H1 (cell line): Measurements from ENCODE around the gene SIPA1L3. TPM values are rescaled to one million over a fixed set of nuclear protein-coding genes. Genes with fewer than 3 reads are reported as not detected.

Experiments
- CHD7 ChIP-seq: fragments of 300-600 bp; sonication (generic); IDR thresholded peaks from 2 replicates; pipeline ENCODE4 v1.7.1; 2012; ENCODE audit warnings: low read length, moderate library complexity, mild to moderate bottlenecking, inconsistent platforms; ENCODE audit not compliant: insufficient replicate concordance
- KDM5A ChIP-seq: fragments of 200-600 bp; IDR thresholded peaks from 2 replicates; pipeline ENCODE4 v1.7.1; 2012; ENCODE audit warnings: mild to moderate bottlenecking, low read length, inconsistent platforms, mixed read lengths
- NANOG ChIP-seq: IDR thresholded peaks from 2 replicates; pipeline ENCODE4 v1.6.1; 2011; ENCODE audit warnings: low read length, low read depth, mild to moderate bottlenecking, inconsistent platforms; ENCODE audit not compliant: insufficient read depth, poor library complexity, severe bottlenecking
- SP2 ChIP-seq: IDR thresholded peaks from 2 replicates; pipeline ENCODE4 v1.6.1; 2012; ENCODE audit warnings: mild to moderate bottlenecking, low read length, inconsistent platforms
- polyA plus RNA-seq, 7 experiments: library from polyadenylated mRNA; depleted of rRNA in 3 of 7; stranded (reverse) in 5 of 7; unstranded in 2 of 7; fragments of >200 nt in 5 of 7; fragments of 200-250 nt in 2 of 7; gene quantifications; 1 replicate in 5 of 7; 2 replicates in 1 of 7; 4 replicates in 1 of 7; pipeline versions ENCODE4 v1.2.1 to v1.2.3, GENCODE V29; 2011 to 2013; ENCODE audit warnings: missing spikeins in 2 of 7, mixed read lengths in 2 of 7
- total RNA-seq: library from RNA; stranded (reverse); fragmentation: NEBNext Ultra II Directional; extraction: Animal tissue kit (Norgen Biotek cat#: 25700); gene quantifications from 2 replicates; pipeline ENCODE4 v1.2.1, GENCODE V29; 2021

SIPA1L3 gene
- total and polyA plus RNA-seq, 2 of the 8 experiments (the other 6 are each of a cell fraction or from before 2014, with no cell fraction given) = 15.0 to 54.9 TPM

- no peak for TF ChIP-seq CHD7
- TF ChIP-seq SP2 = no peak
- TF ChIP-seq NANOG = no peak
- no peak for TF ChIP-seq KDM5A
These were observed 200.1 kb downstream of the SIPA1L3 start (continued) for GRCh38 chr19:38107129-38107528.
